Astrocyte (in vitro differentiated cells and primary cell): Measurements from ENCODE around the gene SAMD4B. TPM values are rescaled to one million over a fixed set of nuclear protein-coding genes. Genes with fewer than 3 reads are reported as not detected.

ENCODE experiments used
- DNase-seq: peaks from one replicate; pipeline ENCODE4 v3.0.0-alpha.2; 2010; ENCODE audit warnings: low read depth
- FAIRE-seq: peaks from 2 replicates; lab custom pipeline; 2011; peaks lifted over from hg19 to GRCh38; lab: Jason Lieb, UNC
- H2AFZ ChIP-seq: 2 replicates; pipeline ENCODE4 v1.6.0; 2012; ENCODE audit warnings: low read depth, low read length, inconsistent platforms
- H3K27ac ChIP-seq: 2 replicates; pipeline ENCODE4 v1.5.1; 2011; ENCODE audit warnings: low read depth, low read length, inconsistent platforms
- H3K27me3 ChIP-seq: 2 replicates; pipeline ENCODE4 v1.6.0; 2011; ENCODE audit warnings: low read length, inconsistent platforms; ENCODE audit not compliant: insufficient read depth
- H3K36me3 ChIP-seq: 2 replicates; pipeline ENCODE4 v1.5.1; 2011; ENCODE audit warnings: low read length, inconsistent platforms; ENCODE audit not compliant: insufficient read depth
- H3K4me1 ChIP-seq: 2 replicates; pipeline ENCODE4 v1.5.1; 2011; ENCODE audit warnings: low read length, inconsistent platforms; ENCODE audit not compliant: insufficient read depth
- H3K4me2 ChIP-seq: 2 replicates; pipeline ENCODE4 v1.6.0; 2012; ENCODE audit warnings: low read length, inconsistent platforms
- H3K4me3 ChIP-seq: 2 replicates; pipeline ENCODE4 v1.5.1; 2011; ENCODE audit warnings: low read depth, mild to moderate bottlenecking, low read length, inconsistent platforms; ENCODE audit not compliant: insufficient read depth
- H3K79me2 ChIP-seq: 2 replicates; pipeline ENCODE4 v1.6.0; 2012; ENCODE audit warnings: mild to moderate bottlenecking, low read length, inconsistent platforms; ENCODE audit not compliant: insufficient read depth
- H3K9ac ChIP-seq: 2 replicates; pipeline ENCODE4 v1.6.0; 2012; ENCODE audit warnings: mild to moderate bottlenecking, low read length, inconsistent platforms
- H3K9me3 ChIP-seq: 2 replicates; pipeline ENCODE4 v1.5.1; 2012; ENCODE audit warnings: low read depth, mild to moderate bottlenecking, low read length, inconsistent platforms; ENCODE audit not compliant: insufficient read depth
- H4K20me1 ChIP-seq: 2 replicates; pipeline ENCODE4 v1.6.0; 2012; ENCODE audit warnings: low read length, inconsistent platforms; ENCODE audit not compliant: insufficient read depth
- H3K27ac Mint-ChIP-seq: one replicate; pipeline ENCODE4 v1.8.0; 2021; ENCODE audit warnings: mild to moderate bottlenecking, mixed read lengths; ENCODE audit not compliant: unreplicated experiment
- H3K27me3 Mint-ChIP-seq: one replicate; pipeline ENCODE4 v1.8.0; 2021; ENCODE audit warnings: low read depth, mixed read lengths; ENCODE audit not compliant: unreplicated experiment
- H3K36me3 Mint-ChIP-seq: one replicate; pipeline ENCODE4 v1.8.0; 2021; ENCODE audit warnings: low read depth, mixed read lengths; ENCODE audit not compliant: unreplicated experiment
- H3K4me1 Mint-ChIP-seq: one replicate; pipeline ENCODE4 v1.8.0; 2021; ENCODE audit warnings: low read depth, mixed read lengths; ENCODE audit not compliant: unreplicated experiment
- H3K4me3 Mint-ChIP-seq: one replicate; pipeline ENCODE4 v1.8.0; 2021; ENCODE audit warnings: mild to moderate bottlenecking, moderate library complexity, mixed read lengths; ENCODE audit not compliant: unreplicated experiment
- H3K9me3 Mint-ChIP-seq: one replicate; pipeline ENCODE4 v1.8.0; 2021; ENCODE audit warnings: mild to moderate bottlenecking, mixed read lengths; ENCODE audit not compliant: unreplicated experiment
- EZH2 ChIP-seq: IDR thresholded peaks from 2 replicates; pipeline ENCODE4 v1.6.1; 2012; ENCODE audit warnings: mild to moderate bottlenecking, low read length, inconsistent platforms; ENCODE audit not compliant: insufficient read depth
- total RNA-seq: library from RNA; stranded (reverse); gene quantifications from 2 replicates; pipeline ENCODE4 v1.2.1, GENCODE V29; 2021
- TF ChIP-seq, protein P1 (sequence below): IDR thresholded peaks from 2 replicates; pipeline ENCODE4 v1.5.1; 2011; ENCODE audit warnings: low read depth, mild to moderate bottlenecking, inconsistent platforms, low read length, moderate library complexity; ENCODE audit not compliant: insufficient read depth

Gene SAMD4B
- total RNA-seq, 1 donor from 2014 or later: 98.6 TPM

DNA sequence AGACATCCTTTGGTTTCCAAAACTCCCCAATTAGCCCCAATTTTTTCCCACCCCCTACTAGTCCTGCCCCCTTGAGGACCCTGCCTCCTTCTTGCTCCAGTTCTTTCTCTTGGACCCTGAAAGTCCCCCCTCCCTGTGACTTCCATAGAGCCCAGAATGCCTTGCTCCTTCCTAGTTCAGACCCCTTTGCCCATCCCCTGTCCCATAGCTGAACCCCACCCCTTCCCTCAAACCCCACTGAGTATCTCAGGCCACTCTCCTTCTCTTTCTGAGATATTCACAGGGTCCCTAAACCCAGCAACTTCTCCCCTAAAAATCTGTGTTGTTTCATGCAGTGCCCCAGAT is 20.4 kb upstream of the SAMD4B start:
- H3K4me3 Mint-ChIP-seq: peak overlapping the region; percentile 85

DNA sequence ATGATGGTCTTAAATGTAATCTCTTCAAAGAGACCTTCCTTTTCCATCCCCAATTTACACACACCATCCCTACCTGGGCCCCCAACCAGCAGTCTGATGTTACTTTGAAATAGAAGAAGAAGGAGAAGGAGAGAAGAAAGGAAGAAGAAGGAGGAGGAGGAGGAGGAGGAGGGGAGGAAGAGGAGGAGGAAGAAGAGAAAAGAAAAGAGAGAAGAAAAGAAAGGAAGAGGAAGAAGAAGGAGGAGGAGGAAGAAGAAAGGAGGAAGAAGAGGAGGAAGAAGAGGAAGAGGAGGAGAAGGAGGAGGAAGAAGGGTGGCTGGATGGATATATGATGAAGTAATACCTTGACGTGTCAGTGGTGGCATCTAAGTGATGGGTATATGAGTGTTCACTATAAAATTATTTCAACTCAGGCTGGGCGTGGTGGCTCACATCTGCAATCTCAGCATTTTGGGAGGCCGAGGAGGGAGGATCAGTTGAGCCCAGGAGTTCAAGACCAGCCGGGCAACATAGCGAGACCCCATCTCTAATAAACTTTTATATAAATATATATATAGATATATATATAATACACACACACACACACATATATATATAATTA is 17.9 kb upstream of the SAMD4B start:
- H3K9me3 Mint-ChIP-seq: no peaks in the 10 kb centered on the region

More for the DNA sequence above, 20.4 kb upstream of the SAMD4B start:
- Mint-ChIP-seq H3K27me3 (peaks cover 44% of the 10 kb centered on the region), H3K36me3 (peaks cover 7% of the 10 kb centered on the region), H3K27ac (no peak overlapping the region), H3K4me1 (peaks cover 3% of the 10 kb centered on the region), H3K9me3 (no peaks in the 10 kb centered on the region)
- Histone ChIP-seq H3K9me3 (no peaks in the 10 kb centered on the region), H3K79me2 (no peaks in the 10 kb centered on the region), H3K4me1 (no peaks in the 10 kb centered on the region), H2AFZ (no peak overlapping the region), H3K9ac (no peak overlapping the region), H3K27ac (no peak overlapping the region), H4K20me1 (no peaks in the 10 kb centered on the region), H3K27me3 (peaks cover 6% of the 10 kb centered on the region), H3K4me2 (no peak overlapping the region), H3K4me3 (no peak overlapping the region), H3K36me3 (no peaks in the 10 kb centered on the region)
- TF ChIP-seq, protein P1, sequence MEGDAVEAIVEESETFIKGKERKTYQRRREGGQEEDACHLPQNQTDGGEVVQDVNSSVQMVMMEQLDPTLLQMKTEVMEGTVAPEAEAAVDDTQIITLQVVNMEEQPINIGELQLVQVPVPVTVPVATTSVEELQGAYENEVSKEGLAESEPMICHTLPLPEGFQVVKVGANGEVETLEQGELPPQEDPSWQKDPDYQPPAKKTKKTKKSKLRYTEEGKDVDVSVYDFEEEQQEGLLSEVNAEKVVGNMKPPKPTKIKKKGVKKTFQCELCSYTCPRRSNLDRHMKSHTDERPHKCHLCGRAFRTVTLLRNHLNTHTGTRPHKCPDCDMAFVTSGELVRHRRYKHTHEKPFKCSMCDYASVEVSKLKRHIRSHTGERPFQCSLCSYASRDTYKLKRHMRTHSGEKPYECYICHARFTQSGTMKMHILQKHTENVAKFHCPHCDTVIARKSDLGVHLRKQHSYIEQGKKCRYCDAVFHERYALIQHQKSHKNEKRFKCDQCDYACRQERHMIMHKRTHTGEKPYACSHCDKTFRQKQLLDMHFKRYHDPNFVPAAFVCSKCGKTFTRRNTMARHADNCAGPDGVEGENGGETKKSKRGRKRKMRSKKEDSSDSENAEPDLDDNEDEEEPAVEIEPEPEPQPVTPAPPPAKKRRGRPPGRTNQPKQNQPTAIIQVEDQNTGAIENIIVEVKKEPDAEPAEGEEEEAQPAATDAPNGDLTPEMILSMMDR: no peak
- no peak for TF ChIP-seq EZH2
- FAIRE-seq (no peak), DNase-seq (no peak)

More for the DNA sequence above, 17.9 kb upstream of the SAMD4B start:
- Mint-ChIP-seq H3K27me3 (peaks cover 38% of the 10 kb centered on the region), H3K4me3 (no peak overlapping the region), H3K36me3 (peaks cover 7% of the 10 kb centered on the region), H3K27ac (no peak overlapping the region), H3K4me1 (peaks cover 3% of the 10 kb centered on the region)
- H3K36me3 ChIP-seq: no peaks in the 10 kb centered on the region
- no peaks in the 10 kb centered on the region for H3K79me2 ChIP-seq
- H3K9ac ChIP-seq: no peak overlapping the region
- FAIRE-seq: no peak
- TF ChIP-seq, protein P1: no peak
- no peak for TF ChIP-seq EZH2
- H3K4me2 ChIP-seq: no peak overlapping the region
- no peaks in the 10 kb centered on the region for H4K20me1 ChIP-seq
- H2AFZ ChIP-seq: no peak overlapping the region
- DNase-seq: no peak
- no peak overlapping the region for H3K27ac ChIP-seq
- no peaks in the 10 kb centered on the region for H3K9me3 ChIP-seq
- H3K4me1 ChIP-seq: no peaks in the 10 kb centered on the region
- no peak overlapping the region for H3K4me3 ChIP-seq
- peaks cover 6% of the 10 kb centered on the region for H3K27me3 ChIP-seq
